ENCODE measurements around the gene DOCK10. TPM values are rescaled to one million over a fixed set of nuclear protein-coding genes. Genes with fewer than 3 reads are reported as not detected.

Gene DOCK10
- total RNA-seq, 1 donor from 2014 or later = 14.3 TPM

DNA sequence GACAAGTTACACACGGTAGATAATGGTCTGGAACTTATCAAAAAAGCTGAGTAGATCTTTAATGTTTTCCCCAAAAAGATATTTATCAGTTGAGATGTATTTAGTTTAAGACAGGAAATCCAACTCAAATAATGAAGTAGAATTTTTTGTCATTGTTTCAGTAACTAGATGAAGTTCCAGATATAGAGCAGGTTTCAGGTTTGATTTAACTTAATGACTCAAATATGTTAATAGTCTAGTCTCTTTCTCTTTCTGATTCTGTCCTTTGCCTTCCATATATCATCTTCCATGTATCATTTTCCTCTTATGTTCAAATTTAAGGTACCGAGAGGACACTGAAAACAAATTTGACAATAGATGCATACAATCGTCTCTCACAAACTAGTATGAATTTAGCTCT is 23.6 kb upstream of the DOCK10 start:
- H3K9me3 Mint-ChIP-seq (ENCODE audit: low read depth) = peaks cover 3% of the 10 kb centered on the region
- TF ChIP-seq, protein P1, sequence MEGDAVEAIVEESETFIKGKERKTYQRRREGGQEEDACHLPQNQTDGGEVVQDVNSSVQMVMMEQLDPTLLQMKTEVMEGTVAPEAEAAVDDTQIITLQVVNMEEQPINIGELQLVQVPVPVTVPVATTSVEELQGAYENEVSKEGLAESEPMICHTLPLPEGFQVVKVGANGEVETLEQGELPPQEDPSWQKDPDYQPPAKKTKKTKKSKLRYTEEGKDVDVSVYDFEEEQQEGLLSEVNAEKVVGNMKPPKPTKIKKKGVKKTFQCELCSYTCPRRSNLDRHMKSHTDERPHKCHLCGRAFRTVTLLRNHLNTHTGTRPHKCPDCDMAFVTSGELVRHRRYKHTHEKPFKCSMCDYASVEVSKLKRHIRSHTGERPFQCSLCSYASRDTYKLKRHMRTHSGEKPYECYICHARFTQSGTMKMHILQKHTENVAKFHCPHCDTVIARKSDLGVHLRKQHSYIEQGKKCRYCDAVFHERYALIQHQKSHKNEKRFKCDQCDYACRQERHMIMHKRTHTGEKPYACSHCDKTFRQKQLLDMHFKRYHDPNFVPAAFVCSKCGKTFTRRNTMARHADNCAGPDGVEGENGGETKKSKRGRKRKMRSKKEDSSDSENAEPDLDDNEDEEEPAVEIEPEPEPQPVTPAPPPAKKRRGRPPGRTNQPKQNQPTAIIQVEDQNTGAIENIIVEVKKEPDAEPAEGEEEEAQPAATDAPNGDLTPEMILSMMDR (IDR thresholded peaks at IDR 0.05) = no peak
- no peak overlapping the region for H3K4me3 Mint-ChIP-seq (ENCODE audit: unreplicated experiment)
- H3K4me1 Mint-ChIP-seq (ENCODE audit: low read depth) = peaks cover 1% of the 10 kb centered on the region
- DNase-seq (ENCODE audit: low spot score) = no peak
- no peaks in the 10 kb centered on the region for H3K27me3 Mint-ChIP-seq (ENCODE audit: low read depth)
- H3K27ac Mint-ChIP-seq (ENCODE audit: unreplicated experiment) = no peak overlapping the region
- peaks cover 2% of the 10 kb centered on the region for H3K36me3 Mint-ChIP-seq (ENCODE audit: low read depth)

DNA sequence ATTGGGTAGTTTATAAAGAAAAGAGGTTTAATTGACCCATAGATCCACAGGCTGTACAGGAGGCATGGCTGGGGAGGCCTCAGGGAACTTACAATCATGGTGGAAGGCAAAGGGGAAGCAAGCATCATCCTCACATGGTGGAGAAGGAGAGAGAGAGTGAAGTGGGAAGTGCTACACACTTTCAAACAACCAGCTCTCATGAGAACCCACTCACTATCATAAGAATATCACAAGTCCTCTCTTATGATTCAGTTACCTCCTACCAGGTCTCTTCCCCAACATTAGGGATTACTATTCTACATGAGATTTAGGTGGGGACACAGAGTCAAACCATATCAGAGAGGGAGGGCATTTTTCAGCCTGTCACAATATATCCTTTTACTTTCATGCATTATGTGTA is 22.7 kb upstream of the DOCK10 start:
- TF ChIP-seq, protein P1 (IDR thresholded peaks at IDR 0.05) = no peak

DNA sequence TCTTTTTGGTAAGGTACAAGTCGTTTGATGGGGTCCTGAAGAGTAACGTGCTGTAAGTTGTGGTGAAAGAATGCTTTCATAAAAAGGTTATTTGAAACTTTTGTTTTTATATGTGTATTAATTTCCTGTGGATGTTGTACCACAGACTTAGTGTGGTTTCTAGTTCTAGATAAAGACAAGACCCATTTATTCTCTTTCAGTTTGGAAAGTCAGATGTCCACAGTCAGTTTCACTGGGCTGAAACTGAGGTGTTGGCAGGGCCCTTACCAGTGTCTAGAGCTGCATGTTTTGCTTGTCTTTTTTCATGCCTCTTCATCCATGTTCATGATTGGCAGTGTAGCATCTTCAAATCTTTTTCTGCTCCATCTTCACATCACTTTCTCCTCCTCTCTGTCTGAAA is 22.1 kb upstream of the DOCK10 start:
- no peaks in the 10 kb centered on the region for H3K4me1 Mint-ChIP-seq (ENCODE audit: low read depth)
- no peak overlapping the region for H3K4me3 Mint-ChIP-seq (ENCODE audit: unreplicated experiment)
- no peaks in the 10 kb centered on the region for H3K27me3 Mint-ChIP-seq (ENCODE audit: low read depth)
- no peak for DNase-seq (ENCODE audit: low spot score)
- TF ChIP-seq, protein P1 (IDR thresholded peaks at IDR 0.05) = no peak
- H3K27ac Mint-ChIP-seq (ENCODE audit: unreplicated experiment) = no peak overlapping the region
- H3K36me3 Mint-ChIP-seq (ENCODE audit: low read depth) = peaks cover 2% of the 10 kb centered on the region
- peaks cover 3% of the 10 kb centered on the region for H3K9me3 Mint-ChIP-seq (ENCODE audit: low read depth)

More for the DNA sequence above, 22.7 kb upstream of the DOCK10 start:
- H3K36me3 Mint-ChIP-seq (ENCODE audit: low read depth) = peaks cover 2% of the 10 kb centered on the region
- H3K27ac Mint-ChIP-seq (ENCODE audit: unreplicated experiment) = no peak overlapping the region
- no peak overlapping the region for H3K4me3 Mint-ChIP-seq (ENCODE audit: unreplicated experiment)
- no peaks in the 10 kb centered on the region for H3K4me1 Mint-ChIP-seq (ENCODE audit: low read depth)
- no peaks in the 10 kb centered on the region for H3K27me3 Mint-ChIP-seq (ENCODE audit: low read depth)
- peaks cover 3% of the 10 kb centered on the region for H3K9me3 Mint-ChIP-seq (ENCODE audit: low read depth)
- DNase-seq (ENCODE audit: low spot score) = no peak

DNA sequence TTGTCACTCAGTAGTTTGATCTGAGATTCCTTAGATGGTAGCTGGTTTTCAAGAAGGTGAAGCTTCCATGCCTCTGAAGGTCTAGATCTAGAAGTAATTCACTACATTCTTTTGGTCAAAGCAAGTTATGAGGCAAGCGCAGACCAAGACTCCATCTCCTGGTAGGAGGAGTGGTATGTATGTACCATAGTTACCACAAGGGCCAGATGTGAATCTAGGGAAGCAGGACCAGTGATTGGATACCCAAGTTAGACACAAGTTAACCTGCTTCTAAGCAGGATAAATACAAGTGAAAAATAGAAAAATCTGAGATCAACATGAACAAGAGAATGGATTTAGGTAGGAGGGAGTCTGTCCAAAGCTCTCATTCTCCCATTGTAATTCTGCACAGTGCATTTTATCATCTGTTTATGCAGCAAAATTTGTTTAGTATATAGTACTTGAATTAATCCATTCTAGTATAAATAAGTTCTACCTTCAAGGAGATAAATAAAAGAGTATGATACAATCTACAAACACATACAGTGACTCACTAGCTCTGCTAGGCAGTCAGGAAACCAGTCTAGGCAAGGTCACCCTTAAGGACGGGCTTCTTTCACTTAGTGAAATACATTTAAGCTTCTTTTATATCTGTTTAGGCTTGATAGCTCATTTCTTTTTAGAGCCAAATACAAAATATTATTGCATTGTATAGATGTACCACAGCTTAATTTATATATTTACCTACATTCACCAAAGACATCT is 14.2 kb upstream of the DOCK10 start:
- H3K4me1 Mint-ChIP-seq (ENCODE audit: low read depth) = peaks cover 5% of the 10 kb centered on the region
- TF ChIP-seq, protein P1 (IDR thresholded peaks at IDR 0.05) = no peak
- DNase-seq (ENCODE audit: low spot score) = no peak
- no peak overlapping the region for H3K4me3 Mint-ChIP-seq (ENCODE audit: unreplicated experiment)
- peaks cover 13% of the 10 kb centered on the region for H3K9me3 Mint-ChIP-seq (ENCODE audit: low read depth)
- H3K27me3 Mint-ChIP-seq (ENCODE audit: low read depth) = no peaks in the 10 kb centered on the region
- no peaks in the 10 kb centered on the region for H3K36me3 Mint-ChIP-seq (ENCODE audit: low read depth)
- H3K27ac Mint-ChIP-seq (ENCODE audit: unreplicated experiment) = no peak overlapping the region

DNA sequence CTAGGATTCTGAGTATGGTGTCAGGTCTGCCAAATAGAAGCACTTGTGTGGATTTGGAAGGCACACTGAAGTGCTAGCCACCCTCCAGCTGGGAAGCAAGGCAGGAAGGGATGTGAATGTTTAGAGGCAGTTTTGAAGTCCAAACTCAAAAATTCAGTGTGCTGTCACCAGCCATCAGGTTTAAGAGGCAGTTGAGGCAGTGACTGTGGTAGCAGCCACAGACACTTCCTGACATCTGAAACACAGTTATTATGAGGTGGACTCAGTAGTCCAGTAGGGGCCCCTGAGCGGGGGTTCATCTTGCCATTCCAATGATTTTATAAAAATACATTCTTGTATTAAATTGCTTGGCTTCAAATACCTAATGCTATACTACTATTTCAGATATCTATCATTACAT is 13.4 kb upstream of the DOCK10 start:
- Mint-ChIP-seq H3K27me3 (ENCODE audit: low read depth) (no peaks in the 10 kb centered on the region), H3K36me3 (ENCODE audit: low read depth) (no peaks in the 10 kb centered on the region), H3K4me1 (ENCODE audit: low read depth) (peaks cover 5% of the 10 kb centered on the region), H3K4me3 (ENCODE audit: unreplicated experiment) (no peak overlapping the region), H3K9me3 (ENCODE audit: low read depth) (peaks cover 13% of the 10 kb centered on the region), H3K27ac (ENCODE audit: unreplicated experiment) (no peak overlapping the region)
- TF ChIP-seq, protein P1 (IDR thresholded peaks at IDR 0.05) = no peak
- no peak for DNase-seq (ENCODE audit: low spot score)
